Muscle layer of colon (tissue), 2 donors: ENCODE measurements around the gene OR2A5.

Experiments
- H3K27ac ChIP-seq: one replicate; pipeline ENCODE4 v1.7.0; 2013; ENCODE audit warnings: low read depth, mild to moderate bottlenecking, low read length, moderate library complexity
- H3K27me3 ChIP-seq, 2 donors: one replicate each; pipeline ENCODE4 v1.7.0; 2013; ENCODE audit warnings: low read length in 2 of 2, mild to moderate bottlenecking in 2 of 2; ENCODE audit not compliant: insufficient read depth in 2 of 2, control insufficient read depth in 1 of 2
- H3K36me3 ChIP-seq: one replicate; pipeline ENCODE4 v1.7.0; 2013; ENCODE audit warnings: mild to moderate bottlenecking, low read length; ENCODE audit not compliant: insufficient read depth
- H3K4me1 ChIP-seq: one replicate; pipeline ENCODE4 v1.7.0; 2013; ENCODE audit warnings: mild to moderate bottlenecking, low read length; ENCODE audit not compliant: insufficient read depth
- H3K4me3 ChIP-seq, 2 donors: one replicate each; pipeline ENCODE4 v1.7.0; 2013; ENCODE audit warnings: low read length in 2 of 2, low read depth in 1 of 2, mild to moderate bottlenecking in 1 of 2, moderate library complexity in 1 of 2
- H3K9ac ChIP-seq: one replicate; pipeline ENCODE4 v1.7.0; 2013; ENCODE audit warnings: low read length
- H3K9me3 ChIP-seq: one replicate; pipeline ENCODE4 v1.7.0; 2013; ENCODE audit warnings: mild to moderate bottlenecking, low read length
- donor health status: abdominal sarcoma.
- donor health status: Adenocarcinoma of cecum.

OR2A5 gene

DNA sequence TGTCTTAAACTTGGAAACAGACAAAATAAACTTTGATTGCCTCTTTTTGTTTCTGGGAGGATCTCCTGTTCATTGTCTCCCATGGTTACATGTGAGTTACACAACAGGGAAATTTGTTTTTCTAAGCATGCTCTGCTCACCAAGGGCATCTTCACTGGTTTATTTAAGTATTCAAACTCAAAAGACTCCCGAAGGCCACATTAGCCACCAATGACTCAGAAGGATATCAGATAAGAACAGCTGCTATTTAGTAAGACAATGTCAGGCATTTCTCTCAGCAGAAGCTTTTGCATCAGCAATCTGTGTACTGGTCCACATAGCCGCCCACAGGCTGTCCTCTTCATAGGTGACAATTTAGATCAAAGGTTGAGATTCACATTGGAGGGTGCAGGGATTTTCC lies 29.3 kb upstream of the OR2A5 start:
- Histone ChIP-seq H3K27ac (no peak overlapping the region), H3K4me3 (no peak overlapping the region), H3K27me3 (no peaks in the 10 kb centered on the region), H3K36me3 (no peaks in the 10 kb centered on the region), H3K4me1 (no peaks in the 10 kb centered on the region), H3K9me3 (no peaks in the 10 kb centered on the region), H3K9ac (no peak overlapping the region)

DNA sequence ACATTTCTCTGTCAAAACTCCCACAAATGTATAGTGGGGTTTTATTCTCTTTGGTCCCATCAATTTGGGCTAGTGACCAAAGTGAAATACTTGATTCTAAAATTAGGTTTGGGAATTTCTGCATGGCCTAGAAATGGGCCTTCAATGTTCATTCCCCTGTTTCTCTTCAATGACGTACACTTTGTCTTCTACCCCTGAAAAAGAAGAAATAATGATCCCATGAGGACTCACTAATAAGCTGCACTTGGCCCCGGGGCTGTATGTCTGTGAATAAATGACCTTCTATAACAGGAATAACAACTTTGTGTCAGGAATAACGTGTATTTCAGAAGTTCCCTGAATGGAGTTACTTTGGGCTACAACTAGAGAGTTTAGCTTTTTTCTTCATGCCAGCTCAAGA lies 28.4 kb upstream of the OR2A5 start:
- Histone ChIP-seq H3K9ac (no peak overlapping the region), H3K27me3 (no peaks in the 10 kb centered on the region), H3K4me3 (no peak overlapping the region), H3K9me3 (no peaks in the 10 kb centered on the region), H3K4me1 (no peaks in the 10 kb centered on the region), H3K27ac (no peak overlapping the region), H3K36me3 (no peaks in the 10 kb centered on the region)

DNA sequence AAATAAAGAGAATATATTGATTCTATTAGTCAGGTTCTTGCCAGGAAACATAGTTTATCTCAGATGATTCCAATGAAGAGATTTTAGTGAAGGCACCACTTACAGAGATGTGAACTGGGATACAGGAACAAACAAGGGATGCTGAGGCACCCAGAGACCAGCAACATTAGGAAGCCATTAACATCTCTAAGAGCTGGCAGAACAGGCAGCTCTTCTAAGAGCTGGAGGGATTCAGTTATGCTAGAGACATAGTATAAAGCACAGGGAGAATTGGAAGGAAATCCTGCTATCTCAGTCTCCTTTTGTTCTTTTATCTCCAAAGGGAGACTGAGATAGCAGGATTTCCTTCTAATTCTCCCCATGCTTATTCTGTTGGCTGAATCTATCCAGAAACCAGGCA lies 26.6 kb upstream of the OR2A5 start:
- H3K9me3 ChIP-seq: no peaks in the 10 kb centered on the region
- H3K4me3 ChIP-seq: no peak overlapping the region
- no peak overlapping the region for H3K9ac ChIP-seq
- H3K27me3 ChIP-seq: no peaks in the 10 kb centered on the region
- no peaks in the 10 kb centered on the region for H3K4me1 ChIP-seq
- no peak overlapping the region for H3K27ac ChIP-seq
- H3K36me3 ChIP-seq: no peaks in the 10 kb centered on the region

DNA sequence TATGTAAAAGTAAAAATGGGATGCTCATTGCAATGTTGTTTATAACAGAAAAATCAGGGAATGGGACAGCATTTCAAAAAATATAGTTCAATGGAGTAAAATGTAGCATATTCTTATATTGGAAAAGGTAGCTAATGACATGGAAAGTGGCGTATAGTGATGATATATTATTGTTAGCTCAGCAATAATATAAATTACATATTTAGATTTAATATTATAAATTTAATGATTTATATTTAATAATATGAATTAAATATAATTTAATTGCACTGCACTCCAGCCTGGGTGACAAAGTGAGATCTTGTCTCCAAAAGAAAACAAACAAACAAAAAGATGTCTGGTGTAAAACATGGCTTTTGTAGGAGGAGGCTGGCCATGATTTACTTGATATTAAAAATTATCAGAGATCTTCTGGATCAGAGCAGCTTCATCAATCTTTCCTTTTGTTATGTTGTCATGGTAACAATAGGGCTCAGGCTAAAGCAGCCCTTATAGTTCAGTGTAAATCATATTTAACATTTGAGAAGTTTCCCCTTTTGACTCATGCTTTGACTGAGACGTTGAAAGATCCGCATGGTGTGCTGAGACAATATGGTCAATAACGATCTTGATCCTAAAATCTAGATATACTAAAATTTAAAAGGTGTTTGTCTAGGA lies 25.4 kb upstream of the OR2A5 start:
- H3K9ac ChIP-seq: no peak overlapping the region
- no peaks in the 10 kb centered on the region for H3K4me1 ChIP-seq
- no peak overlapping the region for H3K4me3 ChIP-seq
- no peaks in the 10 kb centered on the region for H3K36me3 ChIP-seq
- no peaks in the 10 kb centered on the region for H3K9me3 ChIP-seq
- no peak overlapping the region for H3K27ac ChIP-seq
- no peaks in the 10 kb centered on the region for H3K27me3 ChIP-seq

DNA sequence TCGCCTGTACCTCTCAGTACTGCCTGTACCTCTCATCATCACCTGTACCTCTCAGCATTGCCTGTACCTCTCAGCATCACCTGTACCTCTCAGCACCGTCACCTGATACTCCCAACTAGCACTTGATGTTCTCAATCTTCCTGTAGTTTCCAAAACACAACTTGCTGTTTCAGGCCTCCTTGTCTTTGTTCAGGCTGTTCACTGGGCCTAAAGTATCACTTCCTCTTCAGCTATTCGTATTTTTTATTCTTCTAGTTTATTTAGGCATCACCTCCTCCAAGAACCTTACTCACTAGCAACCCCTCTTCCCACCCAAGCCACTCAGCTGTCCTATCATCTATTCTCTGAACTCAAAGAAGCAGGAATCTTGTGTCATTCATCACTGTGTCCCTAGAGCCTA lies 24.5 kb upstream of the OR2A5 start:
- H3K9ac ChIP-seq: no peak overlapping the region
- H3K9me3 ChIP-seq: no peaks in the 10 kb centered on the region
- no peaks in the 10 kb centered on the region for H3K27me3 ChIP-seq
- no peak overlapping the region for H3K4me3 ChIP-seq
- H3K4me1 ChIP-seq: no peaks in the 10 kb centered on the region
- no peak overlapping the region for H3K27ac ChIP-seq
- H3K36me3 ChIP-seq: no peaks in the 10 kb centered on the region

DNA sequence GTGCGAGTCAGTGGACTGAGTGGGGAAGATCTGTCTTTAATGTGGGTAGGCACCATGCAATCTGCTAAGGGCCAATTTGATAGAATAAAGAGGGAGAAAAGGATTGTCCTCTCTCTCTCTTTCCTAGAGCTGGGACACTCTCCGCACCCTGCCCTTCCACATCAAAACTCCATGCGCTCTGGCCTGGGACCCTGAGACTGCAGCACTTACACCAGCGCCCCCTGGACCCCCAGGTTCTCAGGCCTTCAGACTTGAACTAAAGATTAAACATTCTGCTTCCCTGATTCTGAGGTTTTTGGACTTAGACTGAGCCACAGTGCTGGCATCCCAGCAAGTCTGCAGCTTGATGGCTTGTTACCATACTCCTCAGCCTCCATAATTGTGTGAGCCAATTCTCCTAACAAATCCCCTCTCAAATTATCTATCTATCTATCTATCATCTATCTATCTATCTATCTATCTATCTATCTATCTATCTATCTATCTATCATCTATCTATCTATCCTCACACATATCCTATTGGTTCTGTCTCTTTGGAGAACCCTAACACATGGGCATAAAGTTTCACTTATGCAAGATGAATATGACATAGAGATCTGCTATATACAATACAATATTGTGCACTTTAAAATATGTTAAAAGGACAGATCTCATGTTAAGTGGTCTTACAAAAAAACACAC lies 22.4 kb upstream of the OR2A5 start:
- Histone ChIP-seq H3K9ac (no peak overlapping the region), H3K27me3 (no peaks in the 10 kb centered on the region)

DNA sequence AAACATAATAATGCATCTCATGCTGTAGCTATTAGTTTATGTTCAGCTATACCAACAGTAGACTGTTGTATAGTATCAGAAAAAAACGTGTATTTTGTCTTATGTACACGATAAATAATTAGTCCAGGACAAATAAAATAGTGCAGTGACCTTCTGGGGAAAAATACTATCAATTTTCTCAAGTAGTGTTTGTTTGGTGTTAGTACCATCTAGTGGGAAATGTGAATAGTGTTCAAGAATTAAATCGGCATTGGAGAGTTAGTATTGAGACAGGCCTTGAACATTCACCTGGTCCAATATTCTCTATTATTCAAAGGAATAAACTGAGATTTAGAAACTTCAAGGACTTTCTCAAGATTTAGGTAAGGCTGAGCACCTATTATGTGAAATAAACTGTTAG lies 21.7 kb upstream of the OR2A5 start:
- no peak overlapping the region for H3K27ac ChIP-seq
- no peak overlapping the region for H3K4me3 ChIP-seq
- H3K9me3 ChIP-seq: no peaks in the 10 kb centered on the region
- no peaks in the 10 kb centered on the region for H3K36me3 ChIP-seq
- no peaks in the 10 kb centered on the region for H3K4me1 ChIP-seq
- H3K27me3 ChIP-seq: no peaks in the 10 kb centered on the region
- no peak overlapping the region for H3K9ac ChIP-seq

More for the DNA sequence above, 22.4 kb upstream of the OR2A5 start:
- Histone ChIP-seq H3K4me3 (no peak overlapping the region), H3K4me1 (no peaks in the 10 kb centered on the region), H3K9me3 (no peaks in the 10 kb centered on the region), H3K36me3 (no peaks in the 10 kb centered on the region), H3K27ac (no peak overlapping the region)

DNA sequence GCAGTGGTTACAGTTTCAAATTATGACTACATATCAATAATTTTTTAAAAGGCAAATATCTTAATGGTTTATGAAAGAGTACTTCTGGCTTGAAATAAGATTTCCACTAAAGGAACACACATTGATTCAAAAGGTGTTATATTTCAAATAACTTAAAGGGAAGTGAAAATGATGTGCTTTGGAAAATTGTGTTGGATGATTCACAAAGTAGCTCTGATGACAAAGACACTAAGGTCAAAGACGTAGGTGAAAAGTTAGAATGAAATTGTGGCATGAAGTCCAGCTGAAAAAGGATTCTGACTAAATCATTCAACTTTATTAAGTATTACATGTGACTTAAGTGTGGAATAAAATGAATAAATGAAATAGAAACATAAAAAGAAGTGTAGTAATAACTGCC lies 20.8 kb upstream of the OR2A5 start:
- Histone ChIP-seq H3K36me3 (no peaks in the 10 kb centered on the region), H3K4me3 (no peak overlapping the region), H3K9ac (no peak overlapping the region), H3K9me3 (no peaks in the 10 kb centered on the region), H3K27me3 (no peaks in the 10 kb centered on the region), H3K4me1 (no peaks in the 10 kb centered on the region), H3K27ac (no peak overlapping the region)

DNA sequence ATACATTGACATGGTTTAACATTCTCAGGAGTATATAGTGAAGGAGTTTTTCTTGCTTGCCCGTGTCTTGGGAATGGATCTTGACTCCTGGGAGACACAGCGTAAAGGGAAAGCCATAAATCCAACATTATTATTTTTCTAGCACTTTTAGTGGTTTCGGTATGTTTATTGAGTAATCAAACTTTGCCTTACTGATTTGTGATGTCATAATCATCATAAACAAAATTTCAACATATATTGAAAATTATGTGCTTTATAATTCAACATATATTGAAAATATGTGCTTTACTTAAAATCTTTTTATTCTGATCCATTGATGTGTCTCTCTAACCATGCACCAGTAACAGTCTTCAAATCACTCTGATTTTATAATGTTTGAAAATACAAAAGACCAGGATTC lies 20.2 kb upstream of the OR2A5 start:
- H3K4me1 ChIP-seq: no peaks in the 10 kb centered on the region
- no peak overlapping the region for H3K9ac ChIP-seq
- no peaks in the 10 kb centered on the region for H3K36me3 ChIP-seq
- H3K27ac ChIP-seq: no peak overlapping the region
- no peaks in the 10 kb centered on the region for H3K27me3 ChIP-seq
- no peaks in the 10 kb centered on the region for H3K9me3 ChIP-seq
- no peak overlapping the region for H3K4me3 ChIP-seq

DNA sequence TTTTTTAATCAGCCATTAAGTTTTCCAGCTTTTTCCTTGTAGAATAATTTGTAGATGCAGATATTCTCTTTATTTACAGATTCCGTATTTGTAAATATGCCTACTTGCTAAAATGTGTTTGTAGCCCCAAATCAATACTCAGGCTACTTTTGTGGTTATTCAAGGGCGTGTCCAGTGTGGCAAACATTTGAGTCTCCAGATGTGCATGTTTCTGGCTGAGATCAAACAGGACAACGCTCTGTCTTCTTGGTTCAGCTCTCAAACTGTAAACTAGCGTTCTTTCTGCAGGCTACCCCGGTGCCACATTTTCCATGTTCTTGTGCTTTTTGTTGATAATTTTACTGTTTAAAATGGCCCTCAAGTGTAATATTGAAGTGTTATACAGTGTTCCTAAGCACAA lies 16.2 kb upstream of the OR2A5 start:
- H3K9ac ChIP-seq: no peak overlapping the region
- no peaks in the 10 kb centered on the region for H3K9me3 ChIP-seq
- no peaks in the 10 kb centered on the region for H3K4me1 ChIP-seq
- no peaks in the 10 kb centered on the region for H3K27me3 ChIP-seq
- H3K36me3 ChIP-seq: no peaks in the 10 kb centered on the region
- H3K4me3 ChIP-seq: no peak overlapping the region
- no peak overlapping the region for H3K27ac ChIP-seq

DNA sequence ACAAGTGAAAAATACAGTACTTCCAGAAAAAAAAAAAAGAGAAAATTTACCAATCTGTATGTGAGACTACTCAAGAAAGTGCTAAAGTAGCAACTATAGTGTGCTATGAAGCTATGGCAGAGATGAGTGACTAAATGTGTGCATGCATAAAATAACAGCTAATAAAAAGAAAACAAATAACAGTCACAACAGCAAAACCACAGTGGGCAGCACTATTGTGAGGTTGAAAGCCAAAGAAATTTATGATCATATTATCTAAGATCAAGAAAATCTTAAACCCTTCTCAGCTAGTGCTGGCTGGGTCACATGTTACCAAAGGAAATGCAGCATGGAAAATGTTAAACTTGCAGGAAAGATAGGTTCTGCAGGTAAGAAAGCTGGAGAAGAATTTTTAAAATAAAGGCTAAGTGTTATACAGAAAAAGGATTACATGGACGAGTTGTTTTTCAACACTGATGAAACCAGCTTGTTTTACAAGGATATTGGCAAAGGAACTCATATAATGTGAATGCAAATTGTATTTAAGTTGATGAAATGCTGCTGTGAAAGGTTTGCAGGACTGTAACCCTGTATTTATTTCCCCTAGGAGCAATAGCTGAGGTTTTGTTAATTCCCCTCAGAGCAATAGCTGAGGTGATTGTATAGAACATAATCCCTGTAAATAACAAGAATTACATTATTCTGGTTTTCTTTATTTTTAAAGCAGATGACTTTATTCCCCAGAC lies 15.6 kb upstream of the OR2A5 start:
- Histone ChIP-seq H3K9me3 (no peaks in the 10 kb centered on the region), H3K27ac (no peak overlapping the region), H3K27me3 (no peaks in the 10 kb centered on the region), H3K36me3 (no peaks in the 10 kb centered on the region), H3K4me3 (no peak overlapping the region), H3K4me1 (no peaks in the 10 kb centered on the region), H3K9ac (no peak overlapping the region)
